ENCODE measurements around the gene MST1R. TPM values are rescaled to one million over a fixed set of nuclear protein-coding genes. Genes with fewer than 3 reads are reported as not detected.
"Not testable (repeated sequence)": the region's sequence is repeated elsewhere in the genome, so short reads cannot be mapped to it uniquely, and the experiment has no call there.

Gene MST1R
- total RNA-seq, 1 donor: 0.72 TPM

GRCh38 chr3:49911124-49911420 lies 7.4 kb upstream of the MST1R start:
- peaks cover 6% of the 10 kb centered on the region for H4K20me1 ChIP-seq (ENCODE audit: insufficient read depth, low read length)
- H3K4me2 ChIP-seq (ENCODE audit: insufficient read depth, low read length): no peak overlapping the region

GRCh38 chr3:49910409-49911123 lies 6.9 kb upstream of the MST1R start:
- Histone ChIP-seq H3K36me3 (ENCODE audit: insufficient read depth, low read length) (peaks cover 6% of the 10 kb centered on the region), H3K27ac (ENCODE audit: low read depth, low read length) (no peak overlapping the region), H3K27me3 (ENCODE audit: insufficient read depth, low read length) (no peaks in the 10 kb centered on the region), H2AFZ (ENCODE audit: low read length) (no peak overlapping the region), H3K79me2 (ENCODE audit: insufficient read depth, low read length) (no peaks in the 10 kb centered on the region), H3K4me1 (ENCODE audit: insufficient read depth, low read length) (peaks cover 6% of the 10 kb centered on the region), H4K20me1 (ENCODE audit: insufficient read depth, low read length) (peaks cover 6% of the 10 kb centered on the region), H3K9me3 (ENCODE audit: low read depth, low read length) (no peaks in the 10 kb centered on the region), H3K4me3 (ENCODE audit: insufficient read depth, low read length) (no peak overlapping the region), H3K4me2 (ENCODE audit: insufficient read depth, low read length) (no peak overlapping the region)
- peak; percentile 27 for DNase-seq (ENCODE audit: insufficient read length, low spot score, missing footprints)
- TF ChIP-seq CTCF (IDR thresholded peaks at IDR 0.05; ENCODE audit: extremely low read depth, low read depth, low read length): no peak

More at GRCh38 chr3:49911124-49911420, 7.4 kb upstream of the MST1R start:
- DNase-seq (ENCODE audit: insufficient read length, low spot score, missing footprints): peak; percentile 55
- no peaks in the 10 kb centered on the region for H3K79me2 ChIP-seq (ENCODE audit: insufficient read depth, low read length)
- H3K9me3 ChIP-seq (ENCODE audit: low read depth, low read length): no peaks in the 10 kb centered on the region
- no peak overlapping the region for H3K27ac ChIP-seq (ENCODE audit: low read depth, low read length)
- TF ChIP-seq CTCF (IDR thresholded peaks at IDR 0.05; ENCODE audit: extremely low read depth, low read depth, low read length): no peak
- no peak overlapping the region for H2AFZ ChIP-seq (ENCODE audit: low read length)
- peaks cover 6% of the 10 kb centered on the region for H3K36me3 ChIP-seq (ENCODE audit: insufficient read depth, low read length)
- peaks cover 1% of the 10 kb centered on the region for H3K4me1 ChIP-seq (ENCODE audit: insufficient read depth, low read length)
- no peaks in the 10 kb centered on the region for H3K27me3 ChIP-seq (ENCODE audit: insufficient read depth, low read length)
- no peak overlapping the region for H3K4me3 ChIP-seq (ENCODE audit: insufficient read depth, low read length)

GRCh38 chr3:49908373-49909199 lies 4.9 kb upstream of the MST1R start:
- Histone ChIP-seq H3K4me1 (ENCODE audit: insufficient read depth, low read length) (peaks cover 7% of the 10 kb centered on the region), H3K4me3 (ENCODE audit: insufficient read depth, low read length) (no peak overlapping the region), H3K9me3 (ENCODE audit: low read depth, low read length) (no peaks in the 10 kb centered on the region), H3K27me3 (ENCODE audit: insufficient read depth, low read length) (no peaks in the 10 kb centered on the region), H3K4me2 (ENCODE audit: insufficient read depth, low read length) (no peak overlapping the region), H3K79me2 (ENCODE audit: insufficient read depth, low read length) (no peaks in the 10 kb centered on the region), H3K36me3 (ENCODE audit: insufficient read depth, low read length) (peaks cover 6% of the 10 kb centered on the region), H4K20me1 (ENCODE audit: insufficient read depth, low read length) (peaks cover 6% of the 10 kb centered on the region), H2AFZ (ENCODE audit: low read length) (no peak overlapping the region), H3K27ac (ENCODE audit: low read depth, low read length) (no peak overlapping the region)
- peak; percentile 56 for DNase-seq (ENCODE audit: insufficient read length, low spot score, missing footprints)
- TF ChIP-seq CTCF (IDR thresholded peaks at IDR 0.05; ENCODE audit: extremely low read depth, low read depth, low read length): no peak

DNA sequence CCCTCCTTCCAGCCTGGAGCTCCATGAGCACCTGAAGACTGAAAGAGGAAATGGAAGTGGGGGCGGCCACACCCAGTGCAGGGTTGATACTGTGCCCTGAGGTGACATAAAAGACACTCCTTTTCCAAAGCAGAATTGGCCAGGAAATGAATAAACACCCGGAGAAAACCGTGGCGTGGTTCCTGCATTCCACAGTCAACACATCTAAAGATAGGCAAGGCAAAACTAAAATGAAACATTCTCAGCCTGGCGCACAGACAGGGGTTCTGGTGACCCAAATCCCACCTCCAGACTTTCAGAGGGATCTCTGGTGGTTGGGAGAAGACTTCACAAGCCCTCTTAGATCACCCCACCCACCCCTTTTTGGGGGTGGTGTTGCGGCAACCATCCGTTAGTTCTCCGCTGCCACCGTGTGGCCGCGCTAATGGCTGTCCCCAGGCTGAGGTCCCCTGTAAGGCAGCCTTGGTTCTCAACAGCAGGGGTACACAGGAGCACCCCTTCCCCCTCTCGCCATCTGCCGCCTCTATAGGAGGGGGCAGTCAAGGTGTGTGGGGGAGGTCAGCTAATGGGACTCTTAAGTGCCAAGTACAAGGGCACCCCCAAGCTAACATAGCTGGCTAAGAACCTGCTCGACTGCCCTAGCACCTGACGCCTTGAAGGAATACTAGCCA lies 2.5 kb upstream of the MST1R start:
- TF ChIP-seq CTCF (IDR thresholded peaks at IDR 0.05; ENCODE audit: extremely low read depth, low read depth, low read length): peak; percentile 68
- no peaks in the 10 kb centered on the region for H3K79me2 ChIP-seq (ENCODE audit: insufficient read depth, low read length)
- no peaks in the 10 kb centered on the region for H3K27me3 ChIP-seq (ENCODE audit: insufficient read depth, low read length)
- peak overlapping the region; percentile 80 for H3K4me2 ChIP-seq (ENCODE audit: insufficient read depth, low read length)
- no peaks in the 10 kb centered on the region for H3K36me3 ChIP-seq (ENCODE audit: insufficient read depth, low read length)
- H4K20me1 ChIP-seq (ENCODE audit: insufficient read depth, low read length): no peaks in the 10 kb centered on the region
- H3K4me3 ChIP-seq (ENCODE audit: insufficient read depth, low read length): peak overlapping the region; percentile 59
- no peak overlapping the region for H3K27ac ChIP-seq (ENCODE audit: low read depth, low read length)
- H3K9me3 ChIP-seq (ENCODE audit: low read depth, low read length): no peaks in the 10 kb centered on the region
- peaks cover 9% of the 10 kb centered on the region for H3K4me1 ChIP-seq (ENCODE audit: insufficient read depth, low read length)
- H2AFZ ChIP-seq (ENCODE audit: low read length): peak overlapping the region; percentile 79
- DNase-seq (ENCODE audit: insufficient read length, low spot score, missing footprints): peak; percentile 98

DNA sequence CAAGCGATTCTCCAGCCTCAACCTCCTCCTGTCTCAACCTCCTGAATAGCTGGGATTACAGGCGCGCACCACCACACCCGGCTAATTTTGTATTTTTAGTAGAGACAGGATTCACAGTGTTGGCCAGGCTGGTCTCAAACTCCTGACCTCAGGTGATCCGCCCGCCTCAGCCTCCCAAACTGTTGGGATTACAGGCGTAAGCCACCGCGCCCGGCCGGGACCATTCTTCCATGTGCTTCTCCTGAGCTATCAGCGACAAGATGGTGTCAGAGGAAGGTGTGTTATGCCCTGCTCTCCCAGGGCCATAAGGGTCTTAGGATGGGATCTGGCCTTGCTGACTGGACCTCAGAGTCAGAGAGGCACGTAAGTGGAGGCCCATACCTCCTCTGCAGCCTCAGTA lies 775 bp upstream of the MST1R start:
- H3K4me2 ChIP-seq (ENCODE audit: insufficient read depth, low read length): not testable (repeated sequence)
- peak; percentile 53 for DNase-seq (ENCODE audit: insufficient read length, low spot score, missing footprints)

More for the DNA sequence above, 775 bp upstream of the MST1R start:
- H3K4me1 ChIP-seq (ENCODE audit: insufficient read depth, low read length): peaks cover 17% of the 10 kb centered on the region
- H3K27ac ChIP-seq (ENCODE audit: low read depth, low read length); H3K27me3 ChIP-seq (ENCODE audit: insufficient read depth, low read length); H4K20me1 ChIP-seq (ENCODE audit: insufficient read depth, low read length); H3K9me3 ChIP-seq (ENCODE audit: low read depth, low read length); H3K79me2 ChIP-seq (ENCODE audit: insufficient read depth, low read length); H3K4me3 ChIP-seq (ENCODE audit: insufficient read depth, low read length); H2AFZ ChIP-seq (ENCODE audit: low read length); H3K36me3 ChIP-seq (ENCODE audit: insufficient read depth, low read length): not testable (repeated sequence)

All from osteoblast (primary cell).